HepG2 (cell line): ENCODE data around the gene C15orf62. TPM values are rescaled to one million over a fixed set of nuclear protein-coding genes. Genes with fewer than 3 reads are reported as not detected.

Experiments
- CEBPG ChIP-seq: IDR thresholded peaks from 2 replicates; pipeline ENCODE4 v1.6.1; 2016
- EHMT2 ChIP-seq: fragments of 200-600 bp; sonication (generic); IDR thresholded peaks from 2 replicates; pipeline ENCODE4 v1.7.0; 2017; ENCODE audit warnings: antibody characterized with exemption, low read depth, low read length, borderline replicate concordance
- ELF3 ChIP-seq: IDR thresholded peaks from 2 replicates; pipeline ENCODE4 v1.6.1; 2016; ENCODE audit warnings: missing genetic modification reagents, missing compliant biosample characterization
- FOXO1 ChIP-seq: sonication (generic); formaldehyde crosslinking; IDR thresholded peaks from 2 replicates; pipeline ENCODE4 v1.4.0; 2020; ENCODE audit warnings: missing genetic modification reagents
- MIXL1 ChIP-seq: IDR thresholded peaks from 2 replicates; pipeline ENCODE4 v1.6.1; 2016
- MXD4 ChIP-seq: IDR thresholded peaks from 2 replicates; pipeline ENCODE4 v1.6.1; 2016; ENCODE audit warnings: mild to moderate bottlenecking, missing biosample characterization, missing genetic modification reagents
- NFKB2 ChIP-seq: sonication (generic); formaldehyde crosslinking; IDR thresholded peaks from 2 replicates; pipeline ENCODE4 v1.4.0; 2020; ENCODE audit warnings: missing genetic modification reagents, borderline replicate concordance
- NRL ChIP-seq: sonication (generic); formaldehyde crosslinking; IDR thresholded peaks from 2 replicates; pipeline ENCODE4 v1.5.0; 2020; ENCODE audit warnings: missing genetic modification reagents, mild to moderate bottlenecking, moderate library complexity, borderline replicate concordance
- RXRA ChIP-seq: sonication (generic); formaldehyde crosslinking; IDR thresholded peaks from 2 replicates; pipeline ENCODE4 v1.5.1; 2020; ENCODE audit warnings: missing genetic modification reagents
- SOX13 ChIP-seq, 3 experiments: fragments of 450-650 bp in 1 of 3; sonication (generic) in 1 of 3; formaldehyde crosslinking in 1 of 3; IDR thresholded peaks in 2 of 3; conservative IDR thresholded peaks in 1 of 3; 2 replicates each; pipeline versions ENCODE4 v1.5.0 to v1.6.1; 2016 to 2020; ENCODE audit warnings: antibody characterized with exemption in 1 of 3, mild to moderate bottlenecking in 1 of 3, missing compliant biosample characterization in 1 of 3, missing genetic modification reagents in 1 of 3, moderate library complexity in 1 of 3
- SOX6 ChIP-seq, 2 experiments: fragments of 450-650 bp in 1 of 2; sonication (generic) in 1 of 2; formaldehyde crosslinking in 1 of 2; IDR thresholded peaks; 2 replicates each; pipeline versions ENCODE4 v1.4.0 to v1.6.1; 2017 to 2020; ENCODE audit warnings: antibody characterized with exemption in 1 of 2, mild to moderate bottlenecking in 1 of 2, missing genetic modification reagents in 1 of 2
- SP1 ChIP-seq, 2 experiments: fragments of 450-650 bp in 1 of 2; sonication (generic) in 1 of 2; formaldehyde crosslinking in 1 of 2; IDR thresholded peaks; 2 replicates each; pipeline versions ENCODE4 v1.4.0 to v1.6.1; 2016 to 2020; ENCODE audit warnings: missing genetic modification reagents in 1 of 2
- THRA ChIP-seq: sonication (generic); formaldehyde crosslinking; IDR thresholded peaks from 2 replicates; pipeline ENCODE4 v1.4.0; 2020; ENCODE audit warnings: missing genetic modification reagents, borderline replicate concordance
- ZBED4 ChIP-seq: sonication (generic); formaldehyde crosslinking; IDR thresholded peaks from 2 replicates; pipeline ENCODE4 v1.4.0; 2020; ENCODE audit warnings: missing genetic modification reagents, borderline replicate concordance
- ZNF12 ChIP-seq: sonication (generic); formaldehyde crosslinking; IDR thresholded peaks from 2 replicates; pipeline ENCODE4 v1.5.0; 2020; ENCODE audit warnings: missing genetic modification reagents
- ZNF263 ChIP-seq: sonication (generic); formaldehyde crosslinking; IDR thresholded peaks from 2 replicates; pipeline ENCODE4 v1.4.0; 2020; ENCODE audit warnings: missing genetic modification reagents
- ZNF280B ChIP-seq: sonication (generic); formaldehyde crosslinking; IDR thresholded peaks from 2 replicates; pipeline ENCODE4 v1.5.0; 2020; ENCODE audit warnings: missing genetic modification reagents, mild to moderate bottlenecking, borderline replicate concordance
- ZNF331 ChIP-seq: sonication (generic); formaldehyde crosslinking; IDR thresholded peaks from 2 replicates; pipeline ENCODE4 v1.4.0; 2020; ENCODE audit warnings: missing genetic modification reagents
- ZNF335 ChIP-seq: sonication (generic); formaldehyde crosslinking; IDR thresholded peaks from 2 replicates; pipeline ENCODE4 v1.4.0; 2020; ENCODE audit warnings: missing genetic modification reagents
- ZNF598 ChIP-seq: sonication (generic); formaldehyde crosslinking; IDR thresholded peaks from 2 replicates; pipeline ENCODE4 v1.5.1; 2020; ENCODE audit warnings: mild to moderate bottlenecking, missing genetic modification reagents, borderline replicate concordance
- ZNF788 ChIP-seq: sonication (generic); formaldehyde crosslinking; IDR thresholded peaks from 2 replicates; pipeline ENCODE4 v1.5.0; 2020; ENCODE audit warnings: mild to moderate bottlenecking, missing genetic modification reagents, borderline replicate concordance
- ZSCAN25 ChIP-seq: sonication (generic); formaldehyde crosslinking; IDR thresholded peaks from 2 replicates; pipeline ENCODE4 v1.8.0; 2022; ENCODE audit warnings: mild to moderate bottlenecking, missing genetic modification reagents
- polyA plus RNA-seq, 8 experiments: library from polyadenylated mRNA; depleted of rRNA in 3 of 8; stranded (reverse) in 7 of 8; unstranded in 1 of 8; fragments of >200 nt; fragmentation: Illumina TruSeq in 4 of 8; extraction: Trizol in 4 of 8; gene quantifications; 2 replicates each; pipeline versions ENCODE4 v1.2.1 to v1.2.3, GENCODE V29; 2011 to 2016; ENCODE audit warnings: low read depth in 4 of 8, missing spikeins in 1 of 8, mixed read lengths in 1 of 8; ENCODE audit not compliant: insufficient read depth in 1 of 8
- total RNA-seq, 5 experiments: library from RNA; depleted of rRNA; stranded (reverse); fragments of >200 nt; fragmentation: Illumina TruSeq; extraction: Trizol; gene quantifications; 2 replicates each; pipeline ENCODE4 v1.2.3, GENCODE V29; 2016; ENCODE audit warnings: low read depth in 1 of 5

The C15orf62 gene
- total and polyA plus RNA-seq, 2 of the 13 experiments (the other 11 are each of a cell fraction or from before 2014, with no cell fraction given): 0.51 to 1.1 TPM

GRCh38 chr15:40782609-40783227 is 12.9 kb downstream of the C15orf62 start (continued):
- TF ChIP-seq SOX13 (IDR thresholded peaks at IDR 0.05) (no peak), SOX13 (CRISPR knock-in tag; conservative IDR thresholded peaks at IDR 0.05 in 1 of 2, IDR thresholded peaks at IDR 0.05 in 1 of 2) (peak in 1 of 2 experiments; percentile 29; a peak in 1 of 4 replicates), ZNF331 (CRISPR knock-in tag) (peak; percentile 83), SOX6 (IDR thresholded peaks at IDR 0.05) (no peak), SOX6 (CRISPR knock-in tag; IDR thresholded peaks at IDR 0.05) (peak; percentile 31; the same call in 1 of the 2 replicates), ZNF12 (0 out of 2 replicates have a peak, but pooled peaks have one; percentile 23), ELF3 (peak; percentile 56; the same call in 1 of the 2 replicates), THRA (CRISPR knock-in tag) (peak; percentile 51; the same call in 1 of the 2 replicates), ZNF263 (CRISPR knock-in tag) (peak; percentile 87), ZNF598 (CRISPR knock-in tag) (0 out of 2 replicates have a peak, but pooled peaks have one; percentile 33), MIXL1 (peak; percentile 43; the same call in 1 of the 2 replicates), ZNF788 (CRISPR knock-in tag) (peak; percentile 45; the same call in 1 of the 2 replicates), SP1 (IDR thresholded peaks at IDR 0.05) (no peak), SP1 (CRISPR knock-in tag; IDR thresholded peaks at IDR 0.05) (no peak), FOXO1 (peak; percentile 56; the same call in 1 of the 2 replicates), NFKB2 (CRISPR knock-in tag) (peak; percentile 32; the same call in 1 of the 2 replicates), RXRA (CRISPR knock-in tag) (peak; percentile 52; the same call in 1 of the 2 replicates), EHMT2 (no peak), ZNF335 (CRISPR knock-in tag) (0 out of 2 replicates have a peak, but pooled peaks have one; percentile 33), ZNF280B (CRISPR knock-in tag) (0 out of 2 replicates have a peak, but pooled peaks have one; percentile 42), ZBED4 (CRISPR knock-in tag) (0 out of 2 replicates have a peak, but pooled peaks have one; percentile 29), CEBPG (CRISPR knock-in tag) (no peak), ZSCAN25 (CRISPR knock-in tag) (0 out of 2 replicates have a peak, but pooled peaks have one; percentile 55), NRL (peak; percentile 24; the same call in 1 of the 2 replicates), MXD4 (CRISPR knock-in tag) (0 out of 2 replicates have a peak, but pooled peaks have one; percentile 33)
